ENCODE data around the gene MYEOV.

The MYEOV gene

DNA sequence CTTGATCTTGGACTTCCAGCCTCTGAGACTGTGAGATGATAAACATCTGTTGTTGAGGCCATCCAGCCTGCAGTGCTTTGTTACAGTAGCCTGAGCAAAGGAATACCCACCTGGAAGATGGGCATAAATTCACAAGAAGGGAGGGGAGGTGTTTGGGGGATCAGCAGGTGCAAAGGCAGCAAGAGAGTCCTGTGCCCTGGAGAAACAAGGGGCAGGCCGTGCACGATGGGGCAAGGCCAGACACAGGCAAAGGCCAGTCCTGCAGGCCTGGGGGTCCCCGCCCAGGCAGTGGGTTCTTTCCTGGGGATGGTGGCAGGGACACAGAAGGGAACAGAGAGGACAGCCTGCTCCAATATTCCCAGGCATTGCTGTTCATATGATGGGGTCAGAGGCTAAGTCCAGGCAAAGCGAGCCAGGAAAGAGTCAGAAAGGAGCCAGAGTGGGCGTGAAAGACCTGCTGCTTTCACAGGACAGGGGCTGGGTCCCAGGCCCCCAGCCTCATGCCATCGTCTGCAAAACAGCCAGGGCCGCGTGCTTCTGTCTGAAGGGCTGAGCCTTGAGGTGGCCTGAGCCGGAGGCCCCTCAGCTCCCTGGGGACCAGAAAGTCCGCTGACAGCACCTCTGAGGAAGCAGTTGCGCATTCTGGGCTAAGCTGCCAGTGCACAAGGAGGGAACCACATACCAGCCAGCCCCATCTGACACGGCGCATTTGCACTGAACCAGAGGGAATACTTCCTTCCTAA is 48.8 kb downstream of the MYEOV start:
- DNase-seq (ENCODE audit: low spot score): no peak

DNA sequence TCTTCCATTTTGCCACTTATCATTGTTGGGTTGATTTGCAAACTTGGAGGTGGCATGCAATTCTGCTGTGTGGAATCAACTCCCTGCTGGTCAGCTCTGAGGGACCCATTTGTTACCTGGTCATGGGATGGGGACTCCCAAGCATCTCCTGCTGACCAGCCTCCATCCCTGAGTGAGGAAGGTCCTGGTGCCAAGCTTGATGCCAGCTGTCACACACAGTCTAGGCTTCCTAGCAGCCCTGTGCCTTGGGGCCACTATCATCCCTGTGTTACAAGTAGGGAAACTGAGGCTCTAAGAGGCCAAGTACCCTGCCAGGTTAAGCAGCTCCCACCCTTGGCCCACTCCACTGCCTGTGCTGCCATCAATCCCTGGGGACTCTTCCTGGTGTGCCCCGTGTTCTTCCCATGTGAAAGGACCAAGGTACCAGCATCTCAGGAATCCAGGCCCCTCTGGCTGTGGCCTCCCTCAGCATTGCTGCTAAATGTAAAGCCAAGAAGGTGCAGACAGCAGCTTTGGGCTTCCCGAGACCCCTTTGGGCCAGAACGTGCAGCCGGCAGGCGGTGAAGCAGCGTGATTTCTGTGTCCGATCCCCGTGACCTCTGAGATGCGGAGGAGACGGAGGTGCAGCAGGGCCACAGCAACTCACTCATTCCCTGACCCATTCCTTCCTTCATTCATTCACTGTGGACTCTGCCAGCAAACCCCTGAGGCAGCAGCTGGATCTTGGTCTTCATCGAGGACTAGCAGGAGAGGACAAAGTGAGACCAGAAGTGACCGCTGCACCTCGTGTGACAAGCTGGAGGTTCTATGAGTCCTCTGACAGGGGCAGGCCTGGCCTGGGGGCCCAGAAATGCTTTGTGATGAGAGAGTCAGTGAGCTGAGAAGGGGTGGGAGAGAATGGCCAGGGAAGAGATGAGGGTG is 49.7 kb downstream of the MYEOV start:
- DNase-seq (ENCODE audit: low spot score): no peak

DNA sequence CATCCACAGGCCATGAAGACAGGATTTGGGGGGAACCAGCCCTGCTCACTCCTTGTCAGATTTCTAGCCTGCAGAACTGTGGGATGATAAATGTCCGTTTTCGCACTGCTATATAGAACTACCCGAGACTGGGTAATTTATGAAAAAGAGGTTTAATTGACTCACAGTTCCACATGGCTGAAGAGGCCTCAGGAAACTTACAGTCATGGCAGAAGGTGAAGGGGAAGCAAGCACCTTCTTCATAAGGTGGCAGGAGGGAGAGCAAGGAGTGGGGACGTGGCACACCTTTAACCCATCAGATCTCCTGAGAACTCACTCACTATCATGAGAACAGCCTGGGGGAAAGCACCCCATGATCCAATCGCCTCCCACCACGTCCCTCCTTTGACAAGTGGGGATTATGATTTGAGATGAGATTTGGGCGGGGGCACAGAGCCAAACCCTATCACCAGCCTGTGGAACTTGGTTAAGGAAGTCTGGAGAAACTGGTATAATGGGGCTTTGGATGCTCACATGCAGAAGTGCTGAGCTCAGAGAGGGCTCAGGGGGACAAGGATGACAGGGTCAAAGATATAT is 50.7 kb downstream of the MYEOV start:
- DNase-seq (ENCODE audit: low spot score): no peak
